Fibroblast of lung (primary cell): ENCODE measurements around the gene PCDHB14.
"Not testable (repeated sequence)": the region's sequence is repeated elsewhere in the genome, so short reads cannot be mapped to it uniquely, and the experiment has no call there.

Source experiments
- CTCF ChIP-seq, 2 donors: IDR thresholded peaks in 1 of 2; conservative IDR thresholded peaks in 1 of 2; 1 replicate in 1 of 2; 2 replicates in 1 of 2; pipeline ENCODE4 v1.5.1; 2011 to 2012; ENCODE audit warnings: low read length in 2 of 2, control low read depth in 1 of 2, inconsistent platforms in 1 of 2, low read depth in 1 of 2, mild to moderate bottlenecking in 1 of 2
- EZH2 ChIP-seq: IDR thresholded peaks from 2 replicates; pipeline ENCODE4 v1.5.1; 2012; ENCODE audit warnings: low read length, control low read depth, mild to moderate bottlenecking; ENCODE audit errors: missing control alignments

GRCh38 chr5:141188682-141189081 lies 34.5 kb upstream of the PCDHB14 start:
- not testable (repeated sequence) for TF ChIP-seq CTCF (conservative IDR thresholded peaks at IDR 0.05 in 1 of 2, IDR thresholded peaks at IDR 0.05 in 1 of 2; ENCODE audit: low read depth in 1 of 2, low read length in 2 of 2); EZH2
